ENCODE data around the gene RUBCNL. TPM values are rescaled to one million over a fixed set of nuclear protein-coding genes. Genes with fewer than 3 reads are reported as not detected.

The RUBCNL gene
- total RNA-seq, 2 donors from 2014 or later: 0.59 to 9.9 TPM

DNA sequence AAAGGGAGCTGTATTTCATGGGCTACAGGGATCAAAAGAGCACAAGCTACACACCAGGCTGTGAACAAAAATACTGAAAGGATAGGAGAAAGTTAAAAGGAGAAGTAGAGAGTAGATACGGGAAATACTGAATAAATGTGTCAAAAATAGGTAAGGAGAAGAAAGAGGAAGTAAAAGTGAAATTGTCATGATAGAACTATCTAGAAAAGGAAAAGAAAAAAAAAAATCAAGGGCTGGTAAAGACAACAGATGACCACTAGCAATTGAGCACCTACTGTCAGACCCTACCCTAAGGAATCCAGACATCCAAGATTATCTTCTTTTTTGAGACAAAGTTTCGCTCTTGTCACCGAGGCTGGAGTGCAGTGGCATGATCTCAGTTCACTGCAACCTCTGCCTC lies 4.8 kb downstream of the RUBCNL start:
- Histone ChIP-seq H3K36me3 (no peaks in the 10 kb centered on the region), H3K27me3 (replicated peaks; ENCODE audit: insufficient read depth) (peaks cover 4% of the 10 kb centered on the region), H3K27ac (no peak overlapping the region), H3K4me3 (no peak overlapping the region), H3K9me3 (no peaks in the 10 kb centered on the region), H3K4me1 (replicated peaks) (no peaks in the 10 kb centered on the region)
- no peak for DNase-seq (ENCODE audit: low spot score)
- TF ChIP-seq POLR2A (IDR thresholded peaks at IDR 0.05) (no peak), POLR2AphosphoS5 (IDR thresholded peaks at IDR 0.05) (no peak)
- TF ChIP-seq, protein P1, sequence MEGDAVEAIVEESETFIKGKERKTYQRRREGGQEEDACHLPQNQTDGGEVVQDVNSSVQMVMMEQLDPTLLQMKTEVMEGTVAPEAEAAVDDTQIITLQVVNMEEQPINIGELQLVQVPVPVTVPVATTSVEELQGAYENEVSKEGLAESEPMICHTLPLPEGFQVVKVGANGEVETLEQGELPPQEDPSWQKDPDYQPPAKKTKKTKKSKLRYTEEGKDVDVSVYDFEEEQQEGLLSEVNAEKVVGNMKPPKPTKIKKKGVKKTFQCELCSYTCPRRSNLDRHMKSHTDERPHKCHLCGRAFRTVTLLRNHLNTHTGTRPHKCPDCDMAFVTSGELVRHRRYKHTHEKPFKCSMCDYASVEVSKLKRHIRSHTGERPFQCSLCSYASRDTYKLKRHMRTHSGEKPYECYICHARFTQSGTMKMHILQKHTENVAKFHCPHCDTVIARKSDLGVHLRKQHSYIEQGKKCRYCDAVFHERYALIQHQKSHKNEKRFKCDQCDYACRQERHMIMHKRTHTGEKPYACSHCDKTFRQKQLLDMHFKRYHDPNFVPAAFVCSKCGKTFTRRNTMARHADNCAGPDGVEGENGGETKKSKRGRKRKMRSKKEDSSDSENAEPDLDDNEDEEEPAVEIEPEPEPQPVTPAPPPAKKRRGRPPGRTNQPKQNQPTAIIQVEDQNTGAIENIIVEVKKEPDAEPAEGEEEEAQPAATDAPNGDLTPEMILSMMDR (IDR thresholded peaks at IDR 0.05): no peak
- intact Hi-C loops (cut with DNase I): no loop called here
- 91% methylated on average over 3 of the region's 3 CpGs for WGBS

DNA sequence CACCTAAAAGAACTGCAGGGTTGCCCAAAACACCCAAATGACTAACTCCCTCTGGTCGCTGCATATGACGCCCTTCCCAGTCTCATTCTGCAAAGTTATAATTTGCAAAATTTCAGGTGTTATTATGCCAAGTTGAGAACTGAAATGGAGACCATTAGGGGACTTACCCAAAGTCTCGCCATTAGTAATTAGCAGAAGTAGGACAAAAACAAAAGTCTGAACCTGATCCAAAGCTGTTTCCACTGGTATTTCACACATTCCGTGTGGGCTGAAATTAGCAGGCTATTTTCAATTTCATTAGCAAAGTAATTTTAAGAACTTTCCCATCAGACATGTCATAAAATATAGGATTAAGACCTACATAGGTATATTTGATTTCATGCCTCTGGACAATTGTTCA lies 6.8 kb downstream of the RUBCNL start:
- H3K27ac ChIP-seq: no peak overlapping the region
- no peaks in the 10 kb centered on the region for H3K36me3 ChIP-seq
- TF ChIP-seq POLR2AphosphoS5 (IDR thresholded peaks at IDR 0.05) (no peak), POLR2A (IDR thresholded peaks at IDR 0.05) (no peak)
- TF ChIP-seq, protein P1 (IDR thresholded peaks at IDR 0.05): no peak
- H3K4me1 ChIP-seq (replicated peaks): no peaks in the 10 kb centered on the region
- H3K9me3 ChIP-seq: no peaks in the 10 kb centered on the region
- intact Hi-C loops (cut with DNase I): no loop called here
- DNase-seq (ENCODE audit: low spot score): no peak
- 96% methylated on average over 4 of the region's 4 CpGs for WGBS
- no peak overlapping the region for H3K4me3 ChIP-seq
- H3K27me3 ChIP-seq (replicated peaks; ENCODE audit: insufficient read depth): no peaks in the 10 kb centered on the region

DNA sequence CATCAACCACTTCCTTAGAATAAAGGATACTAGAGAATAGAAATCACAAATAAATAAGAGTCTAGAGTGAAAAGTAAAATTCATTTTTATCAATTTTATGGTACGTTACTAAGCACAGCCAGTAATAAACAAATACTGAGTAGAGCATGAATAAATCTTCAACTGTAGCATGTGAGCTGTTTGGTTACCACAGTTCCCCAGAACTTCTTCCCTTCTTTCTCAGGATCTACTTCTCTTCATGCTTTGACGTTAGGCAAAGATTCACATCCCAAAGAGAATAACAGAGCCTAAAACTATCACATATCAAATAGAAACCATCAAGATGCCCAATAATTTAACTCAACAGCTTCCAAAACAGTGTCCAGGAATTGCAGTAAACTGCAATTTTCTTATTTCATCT lies 7.4 kb downstream of the RUBCNL start:
- intact Hi-C loops (cut with DNase I): no loop called here
- Histone ChIP-seq H3K27ac (no peak overlapping the region), H3K36me3 (no peaks in the 10 kb centered on the region), H3K4me3 (no peak overlapping the region), H3K27me3 (replicated peaks; ENCODE audit: insufficient read depth) (no peaks in the 10 kb centered on the region), H3K9me3 (no peaks in the 10 kb centered on the region), H3K4me1 (replicated peaks) (no peaks in the 10 kb centered on the region)
- no peak for DNase-seq (ENCODE audit: low spot score)
- TF ChIP-seq POLR2A (IDR thresholded peaks at IDR 0.05): no peak
- WGBS: 74% methylated on average over 2 of the region's 2 CpGs

DNA sequence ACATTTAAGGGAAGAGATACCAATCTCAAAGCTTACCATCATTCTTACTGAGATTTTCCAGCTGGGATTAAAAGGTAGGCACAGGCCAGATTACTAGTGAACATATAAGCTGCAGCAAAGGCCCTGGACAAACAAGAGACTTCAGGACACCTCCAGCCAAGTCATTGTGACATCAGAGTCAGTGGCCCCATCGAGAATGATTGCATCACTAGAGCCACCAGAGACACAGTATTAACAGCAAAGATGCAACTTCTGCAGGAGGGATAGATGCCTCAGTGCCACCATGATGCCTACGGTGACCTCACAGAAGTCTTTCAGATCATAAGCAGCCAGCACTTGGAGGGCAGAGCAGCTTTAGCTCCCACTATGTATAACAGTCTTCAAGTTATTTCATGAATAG lies 8.6 kb downstream of the RUBCNL start:
- no peak overlapping the region for H3K4me3 ChIP-seq
- no peak overlapping the region for H3K27ac ChIP-seq
- no peaks in the 10 kb centered on the region for H3K9me3 ChIP-seq
- no peak for DNase-seq (ENCODE audit: low spot score)
- H3K4me1 ChIP-seq (replicated peaks): no peaks in the 10 kb centered on the region
- no peaks in the 10 kb centered on the region for H3K27me3 ChIP-seq (replicated peaks; ENCODE audit: insufficient read depth)
- no peaks in the 10 kb centered on the region for H3K36me3 ChIP-seq
- intact Hi-C loops (cut with DNase I): no loop called here
- 90% methylated on average over 2 of the region's 2 CpGs for WGBS
- TF ChIP-seq POLR2AphosphoS5 (IDR thresholded peaks at IDR 0.05) (no peak), POLR2A (IDR thresholded peaks at IDR 0.05) (no peak)
- TF ChIP-seq, protein P1 (IDR thresholded peaks at IDR 0.05): no peak

DNA sequence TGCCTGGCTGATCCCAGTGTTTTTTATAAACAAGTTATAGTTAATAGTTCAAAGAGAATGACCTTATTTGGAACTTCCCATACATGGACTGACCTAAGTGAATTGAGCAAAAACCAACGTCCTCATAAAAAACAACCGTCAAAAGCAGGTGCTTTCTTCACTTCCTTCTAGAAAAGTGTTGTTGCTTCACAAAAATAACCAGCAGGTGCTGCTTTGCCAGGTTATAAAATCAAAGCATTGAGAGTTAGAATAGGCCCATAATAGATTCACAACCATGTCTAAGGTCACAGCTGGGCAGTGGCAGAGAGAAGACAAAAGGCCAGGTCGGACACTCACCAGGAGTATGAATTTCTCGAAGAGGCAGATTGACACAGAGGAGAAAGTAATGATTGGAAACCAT lies 9.5 kb downstream of the RUBCNL start:
- TF ChIP-seq POLR2AphosphoS5 (IDR thresholded peaks at IDR 0.05) (no peak), POLR2A (IDR thresholded peaks at IDR 0.05) (no peak)
- TF ChIP-seq, protein P1 (IDR thresholded peaks at IDR 0.05): no peak
- H3K27ac ChIP-seq: no peak overlapping the region
- WGBS: 82% methylated on average over 4 of the region's 4 CpGs

More for the DNA sequence above, 9.5 kb downstream of the RUBCNL start:
- no peaks in the 10 kb centered on the region for H3K36me3 ChIP-seq
- DNase-seq (ENCODE audit: low spot score): no peak
- H3K27me3 ChIP-seq (replicated peaks; ENCODE audit: insufficient read depth): no peaks in the 10 kb centered on the region
- H3K4me1 ChIP-seq (replicated peaks): no peaks in the 10 kb centered on the region
- H3K4me3 ChIP-seq: no peak overlapping the region
- intact Hi-C loops (cut with DNase I): no loop called here
- no peaks in the 10 kb centered on the region for H3K9me3 ChIP-seq

All from prostate gland (tissue), 2 donors.